ENCODE measurements around the gene CXCL6.

GRCh38 chr4:73875401-73875800, 38.9 kb downstream of the CXCL6 start:
- TF ChIP-seq JUND (IDR thresholded peaks at IDR 0.05) = no peak
- no peak for TF ChIP-seq ATF3 (IDR thresholded peaks at IDR 0.05)
- no peak for TF ChIP-seq FOSL1 (IDR thresholded peaks at IDR 0.05; ENCODE audit: low read depth)

Measured in HCT116 (cell line).